ENCODE data around the gene SH3RF3. TPM values are rescaled to one million over a fixed set of nuclear protein-coding genes. Genes with fewer than 3 reads are reported as not detected.

Gene SH3RF3
- total and polyA plus RNA-seq, 9 of the 15 experiments (the other 6 are each of a cell fraction or from before 2014, with no cell fraction given), result 0.02 TPM; not detected in 8

DNA sequence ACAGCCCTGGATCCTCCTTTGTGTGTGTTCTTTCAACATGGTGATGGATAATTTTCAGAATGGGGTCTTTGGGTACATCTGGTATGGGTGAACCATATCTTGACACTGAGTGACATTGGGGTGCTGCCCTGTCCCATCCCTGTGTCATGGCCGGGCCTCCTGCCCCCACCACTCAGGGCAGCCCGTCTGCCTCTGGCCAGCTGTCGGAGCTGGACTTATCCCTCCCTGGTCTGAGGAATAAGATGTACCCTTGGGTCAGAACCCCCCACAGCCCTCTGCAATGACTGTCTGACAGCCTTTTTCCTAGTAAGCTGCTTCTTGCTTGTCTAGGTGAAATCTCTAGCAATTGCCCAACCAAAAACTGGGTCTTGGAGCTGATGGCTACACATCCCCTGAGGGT is 142.9 kb downstream of the SH3RF3 start:
- TF ChIP-seq FOS (IDR thresholded peaks at IDR 0.05; ENCODE audit: extremely low read depth, insufficient read length) (no peak), HDGF (IDR thresholded peaks at IDR 0.05) (no peak), ZNF212 (CRISPR knock-in tag; IDR thresholded peaks at IDR 0.05) (no peak), TAL1 (IDR thresholded peaks at IDR 0.05) (no peak), ETV6 (IDR thresholded peaks at IDR 0.05; ENCODE audit: borderline replicate concordance in 1 of 2, low read depth in 2 of 2, low read length in 1 of 2) (no peak), ETV6 (CRISPR knock-in tag; IDR thresholded peaks at IDR 0.05; ENCODE audit: borderline replicate concordance) (no peak), CTBP1 (IDR thresholded peaks at IDR 0.05; ENCODE audit: borderline replicate concordance) (no peak), SMARCE1 (IDR thresholded peaks at IDR 0.05) (no peak)
- Histone ChIP-seq H3K4me1 (replicated peaks in 1 of 2; ENCODE audit: control insufficient read depth in 2 of 2, insufficient read depth in 2 of 2, low read length in 2 of 2) (no peaks in the 10 kb centered on the region; a peak in 1 of 5 replicates), H3K4me3 (no peak overlapping the region), H4K20me1 (replicated peaks; ENCODE audit: control insufficient read depth, insufficient read depth, low read length) (no peaks in the 10 kb centered on the region), H2AFZ (ENCODE audit: low read depth, low read length) (no peak overlapping the region), H3K79me2 (ENCODE audit: control insufficient read depth, insufficient read depth, low read length) (no peaks in the 10 kb centered on the region), H3K36me3 (ENCODE audit: control insufficient read depth, insufficient read depth, low read length) (no peaks in the 10 kb centered on the region), H3K9ac (ENCODE audit: insufficient read depth in 1 of 2, low read depth in 2 of 2, low read length in 2 of 2) (no peak overlapping the region), H3K9me1 (ENCODE audit: control insufficient read depth, insufficient read depth, low read length) (no peaks in the 10 kb centered on the region), H3K4me2 (ENCODE audit: insufficient read depth, low read length) (no peak overlapping the region), H3K9me3 (replicated peaks; ENCODE audit: control insufficient read depth, insufficient read depth, low read depth, low read length) (no peaks in the 10 kb centered on the region), H3K27me3 (ENCODE audit: control insufficient read depth in 2 of 2, insufficient read depth in 2 of 2, low read length in 2 of 2) (peaks cover 8 to 54% of the 10 kb centered on the region in 2 experiments; a peak in 4 of 5 replicates), H3K27ac (ENCODE audit: extremely low read depth, low read depth, low read length) (no peak overlapping the region)
- CTCF ChIA-PET (ENCODE audit: low intra/inter-chr PET ratio), result no interaction called here
- ATAC-seq (no peak), DNase-seq (ENCODE audit: extremely low read depth in 1 of 4, low spot score in 3 of 4) (no peak), FAIRE-seq (no peak)
- WGBS (ENCODE audit: insufficient coverage, low coverage, missing lambda C conversion rate), result 29% methylated on average over 3 of the region's 3 CpGs
- POLR2A ChIA-PET, result no interaction called here
- intact Hi-C loops (cut with micrococcal nuclease), result no loop called here
- BruUV-seq (replicated peaks), result no TSS peak
- in situ Hi-C loops (cut with MboI), result no loop called here

- Histone ChIP-seq H3K27me3 (ENCODE audit: control insufficient read depth in 2 of 2, insufficient read depth in 2 of 2, low read length in 2 of 2) (peaks cover 8 to 59% of the 10 kb centered on the region in 2 experiments; a peak in 4 of 5 replicates), H3K4me2 (ENCODE audit: insufficient read depth, low read length) (no peak overlapping the region), H3K27ac (ENCODE audit: extremely low read depth, low read depth, low read length) (no peak overlapping the region), H3K9me3 (replicated peaks; ENCODE audit: control insufficient read depth, insufficient read depth, low read depth, low read length) (no peaks in the 10 kb centered on the region), H3K4me1 (replicated peaks in 1 of 2; ENCODE audit: control insufficient read depth in 2 of 2, insufficient read depth in 2 of 2, low read length in 2 of 2) (no peaks in the 10 kb centered on the region; a peak in 1 of 5 replicates), H3K4me3 (no peak overlapping the region), H3K36me3 (ENCODE audit: control insufficient read depth, insufficient read depth, low read length) (no peaks in the 10 kb centered on the region), H3K79me2 (ENCODE audit: control insufficient read depth, insufficient read depth, low read length) (no peaks in the 10 kb centered on the region), H3K9ac (ENCODE audit: insufficient read depth in 1 of 2, low read depth in 2 of 2, low read length in 2 of 2) (no peak overlapping the region), H3K9me1 (ENCODE audit: control insufficient read depth, insufficient read depth, low read length) (no peaks in the 10 kb centered on the region), H4K20me1 (replicated peaks; ENCODE audit: control insufficient read depth, insufficient read depth, low read length) (no peaks in the 10 kb centered on the region), H2AFZ (ENCODE audit: low read depth, low read length) (no peak overlapping the region)
- in situ Hi-C loops (cut with MboI), result no loop called here
- no peak for TF ChIP-seq CHD2 (IDR thresholded peaks at IDR 0.05; ENCODE audit: low read depth, low read length)
- TF ChIP-seq ZNF584 (CRISPR knock-in tag; IDR thresholded peaks at IDR 0.05; ENCODE audit: low read depth), result no peak
- TF ChIP-seq TARDBP (IDR thresholded peaks at IDR 0.05), result no peak
- no peak for TF ChIP-seq RHOXF2B (CRISPR knock-in tag; conservative IDR thresholded peaks at IDR 0.05)
- no peak for TF ChIP-seq PHF20 (IDR thresholded peaks at IDR 0.05; ENCODE audit: partially characterized antibody)
- TF ChIP-seq ZNF146 (CRISPR knock-in tag; IDR thresholded peaks at IDR 0.05; ENCODE audit: unreplicated experiment), result no peak
- no peak for TF ChIP-seq ZC3H8 (IDR thresholded peaks at IDR 0.05)
- TF ChIP-seq ESRRA (IDR thresholded peaks at IDR 0.05; ENCODE audit: borderline replicate concordance, low read depth), result no peak
- TF ChIP-seq HDAC6 (IDR thresholded peaks at IDR 0.05; ENCODE audit: low read depth, low read length), result no peak
- TF ChIP-seq HINFP (tag; conservative IDR thresholded peaks at IDR 0.05; ENCODE audit: low read depth), result no peak
- no peak for ATAC-seq
- intact Hi-C loops (cut with micrococcal nuclease), result no loop called here
- no peak for FAIRE-seq
- BruUV-seq (replicated peaks), result no TSS peak
- POLR2A ChIA-PET, result no interaction called here
- CTCF ChIA-PET (ENCODE audit: low intra/inter-chr PET ratio), result no interaction called here
- WGBS (ENCODE audit: insufficient coverage, low coverage, missing lambda C conversion rate), result 16% methylated on average over 15 of the region's 15 CpGs
- no peak for DNase-seq (ENCODE audit: extremely low read depth in 1 of 4, low spot score in 3 of 4)
Observed at GRCh38 chr2:109272461-109272860, 143.5 kb downstream of the SH3RF3 start.
